Smooth muscle cell of the umbilical artery (primary cell): Measurements from ENCODE around the gene EIF2S2. TPM values are rescaled to one million over a fixed set of nuclear protein-coding genes. Genes with fewer than 3 reads are reported as not detected.

Experiments
- total RNA-seq: library from RNA; depleted of rRNA; stranded (reverse); fragments of >200 nt; gene quantifications from 2 replicates; pipeline ENCODE4 v1.2.3, GENCODE V29; 2014

Gene EIF2S2
- total RNA-seq = 146 and 153 TPM in 2 replicates

GRCh38 chr20:34111702-34112599, at the start of gene EIF2S2:
TSS of gene EIF2S2 (minus strand) at chr20:34112243. CDS start at chr20:34112110, 133 bp downstream.

Other genes with a start within 250 kb of the EIF2S2 start
- 29.4 and 61.5 TPM in 2 replicates for gene RALY, start 118.3 kb downstream of the EIF2S2 start, total RNA-seq
- gene ASIP, start 129.2 kb upstream of the EIF2S2 start, total RNA-seq = not detected in 2 replicates
- 88.5 and 133 TPM in 2 replicates for gene AHCY, start 191.1 kb upstream of the EIF2S2 start, total RNA-seq